Progenitor cell of endocrine pancreas (in vitro differentiated cells): ENCODE results near the gene CNST. TPM values are rescaled to one million over a fixed set of nuclear protein-coding genes. Genes with fewer than 3 reads are reported as not detected.

Source experiments
- DNase-seq: peaks from one replicate; pipeline ENCODE4 v3.0.0; 2021; ENCODE audit warnings: low spot score; ENCODE audit not compliant: unreplicated experiment
- H3K27ac Mint-ChIP-seq: 2 replicates; pipeline ENCODE4 v1.8.0; 2021; ENCODE audit warnings: mild to moderate bottlenecking, moderate library complexity, mixed read lengths
- H3K27me3 Mint-ChIP-seq: 2 replicates; pipeline ENCODE4 v1.8.0; 2021; ENCODE audit warnings: mixed read lengths
- H3K36me3 Mint-ChIP-seq: 2 replicates; pipeline ENCODE4 v1.8.0; 2022; ENCODE audit warnings: mixed read lengths; ENCODE audit not compliant: insufficient read depth
- H3K4me1 Mint-ChIP-seq: 2 replicates; pipeline ENCODE4 v1.8.0; 2021; ENCODE audit warnings: low read depth, mixed read lengths
- H3K4me3 Mint-ChIP-seq: 2 replicates; pipeline ENCODE4 v1.8.0; 2021; ENCODE audit warnings: low read depth, mild to moderate bottlenecking, moderate library complexity, mixed read lengths
- H3K9me3 Mint-ChIP-seq: 2 replicates; pipeline ENCODE4 v1.8.0; 2021; ENCODE audit warnings: low read depth, mixed read lengths
- total RNA-seq: library from RNA; stranded (reverse); gene quantifications from 2 replicates; pipeline ENCODE4 v1.2.1, GENCODE V29; 2021
- TF ChIP-seq, protein P1 (sequence below): fragments of 200-600 bp; sonication (generic); IDR thresholded peaks from one replicate; pipeline ENCODE4 v1.5.0; 2021; ENCODE audit warnings: antibody characterized with exemption, mild to moderate bottlenecking; ENCODE audit not compliant: unreplicated experiment

Gene CNST
- total RNA-seq, 1 donor from 2014 or later: 28.3 TPM

DNA sequence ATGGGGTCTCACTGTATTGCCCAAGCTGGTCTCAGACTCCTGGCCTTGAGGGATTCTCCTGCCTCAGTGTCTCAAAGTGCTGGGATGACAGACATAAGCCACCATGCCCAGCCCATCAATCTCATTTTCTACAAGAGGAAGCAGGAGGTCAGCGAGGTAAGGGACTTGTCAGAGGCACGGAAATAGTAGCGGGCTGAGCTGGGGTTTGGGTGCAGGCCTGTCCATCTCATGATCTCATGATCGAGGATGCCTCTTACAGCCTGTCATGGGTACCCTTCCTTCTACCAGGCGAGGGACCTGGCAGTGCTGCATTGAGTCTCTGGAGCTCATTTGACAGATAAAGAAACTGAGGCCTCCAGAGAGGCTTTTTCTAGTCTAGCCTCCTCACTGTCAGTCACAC is 129.4 kb downstream of the CNST start:
- no peak overlapping the region for H3K4me3 Mint-ChIP-seq
- H3K27me3 Mint-ChIP-seq: no peaks in the 10 kb centered on the region
- TF ChIP-seq, protein P1, sequence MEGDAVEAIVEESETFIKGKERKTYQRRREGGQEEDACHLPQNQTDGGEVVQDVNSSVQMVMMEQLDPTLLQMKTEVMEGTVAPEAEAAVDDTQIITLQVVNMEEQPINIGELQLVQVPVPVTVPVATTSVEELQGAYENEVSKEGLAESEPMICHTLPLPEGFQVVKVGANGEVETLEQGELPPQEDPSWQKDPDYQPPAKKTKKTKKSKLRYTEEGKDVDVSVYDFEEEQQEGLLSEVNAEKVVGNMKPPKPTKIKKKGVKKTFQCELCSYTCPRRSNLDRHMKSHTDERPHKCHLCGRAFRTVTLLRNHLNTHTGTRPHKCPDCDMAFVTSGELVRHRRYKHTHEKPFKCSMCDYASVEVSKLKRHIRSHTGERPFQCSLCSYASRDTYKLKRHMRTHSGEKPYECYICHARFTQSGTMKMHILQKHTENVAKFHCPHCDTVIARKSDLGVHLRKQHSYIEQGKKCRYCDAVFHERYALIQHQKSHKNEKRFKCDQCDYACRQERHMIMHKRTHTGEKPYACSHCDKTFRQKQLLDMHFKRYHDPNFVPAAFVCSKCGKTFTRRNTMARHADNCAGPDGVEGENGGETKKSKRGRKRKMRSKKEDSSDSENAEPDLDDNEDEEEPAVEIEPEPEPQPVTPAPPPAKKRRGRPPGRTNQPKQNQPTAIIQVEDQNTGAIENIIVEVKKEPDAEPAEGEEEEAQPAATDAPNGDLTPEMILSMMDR: no peak
- DNase-seq: no peak
- peaks cover 4% of the 10 kb centered on the region for H3K36me3 Mint-ChIP-seq
- H3K9me3 Mint-ChIP-seq: peaks cover 11% of the 10 kb centered on the region
- peaks cover 4% of the 10 kb centered on the region for H3K4me1 Mint-ChIP-seq
- no peak overlapping the region for H3K27ac Mint-ChIP-seq

DNA sequence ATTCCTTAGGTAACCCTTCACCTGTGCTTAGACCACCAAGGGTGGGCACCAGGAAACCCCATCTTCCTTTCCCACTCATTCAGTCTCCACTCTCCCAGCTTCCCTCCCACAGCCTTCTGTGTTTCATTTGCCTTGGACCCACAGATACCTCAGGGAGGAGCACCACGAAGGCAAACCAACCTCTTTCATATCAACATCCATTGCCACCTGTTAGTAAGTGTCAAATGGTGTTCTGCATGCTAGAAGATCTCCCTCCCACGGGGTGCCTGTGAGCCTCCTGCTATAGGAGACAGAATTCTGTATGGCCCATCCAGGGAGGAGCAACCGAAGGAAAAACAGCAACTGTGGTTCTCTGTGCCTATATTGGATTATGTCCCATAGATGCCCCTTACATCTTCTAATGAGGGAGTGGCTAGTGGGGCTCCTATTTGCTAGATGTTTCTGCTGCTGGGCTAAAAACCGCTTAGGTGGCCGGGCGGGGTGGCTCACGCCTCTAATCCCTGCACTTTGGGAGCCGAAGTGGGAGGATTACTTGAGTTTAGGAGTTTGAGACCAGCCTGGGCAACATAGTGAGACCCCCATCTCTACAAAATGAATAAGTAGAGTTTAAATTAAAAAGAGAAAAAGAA is 132.3 kb downstream of the CNST start:
- Mint-ChIP-seq H3K36me3 (peaks cover 4% of the 10 kb centered on the region), H3K27me3 (no peaks in the 10 kb centered on the region), H3K27ac (peak overlapping the region; percentile 89), H3K9me3 (peaks cover 11% of the 10 kb centered on the region), H3K4me3 (peak overlapping the region; percentile 52), H3K4me1 (peaks cover 4% of the 10 kb centered on the region)
- TF ChIP-seq, protein P1: no peak
- no peak for DNase-seq

DNA sequence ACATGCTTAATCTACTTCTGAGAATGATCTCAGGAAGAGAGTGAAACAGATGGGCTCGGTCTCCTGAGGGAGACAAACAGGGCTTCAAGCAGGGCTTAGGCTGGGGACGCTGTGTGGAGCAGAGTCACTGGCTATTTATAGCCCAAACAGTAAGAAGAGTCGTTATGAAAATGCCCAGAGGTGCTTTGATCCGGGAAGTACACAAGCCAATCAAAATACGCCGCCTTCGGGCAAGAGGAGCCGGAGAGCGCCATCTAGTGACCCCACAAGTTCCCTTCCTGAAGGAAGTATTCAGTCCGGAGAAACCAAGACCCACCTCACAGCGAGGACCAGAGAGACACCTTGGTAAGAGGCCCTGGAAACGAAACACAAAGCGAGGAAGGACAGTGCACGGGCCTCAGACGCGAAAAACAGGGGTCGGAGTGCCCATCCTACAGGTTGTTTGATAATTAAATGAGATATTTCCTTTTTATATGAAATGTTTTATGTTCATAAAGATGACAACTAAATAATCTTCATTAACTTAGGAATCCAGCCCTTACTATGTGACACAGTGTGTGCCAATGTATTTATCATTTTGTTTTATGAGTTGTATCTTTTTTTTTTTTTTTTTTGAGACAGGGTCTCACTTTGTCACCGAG is 133.0 kb downstream of the CNST start:
- Mint-ChIP-seq H3K36me3 (peaks cover 4% of the 10 kb centered on the region), H3K27me3 (no peaks in the 10 kb centered on the region), H3K9me3 (peaks cover 7% of the 10 kb centered on the region), H3K4me1 (peaks cover 4% of the 10 kb centered on the region), H3K4me3 (peak overlapping the region; percentile 52), H3K27ac (peak overlapping the region; percentile 67)
- DNase-seq: peak; percentile 51
- TF ChIP-seq, protein P1: peak; percentile 90

DNA sequence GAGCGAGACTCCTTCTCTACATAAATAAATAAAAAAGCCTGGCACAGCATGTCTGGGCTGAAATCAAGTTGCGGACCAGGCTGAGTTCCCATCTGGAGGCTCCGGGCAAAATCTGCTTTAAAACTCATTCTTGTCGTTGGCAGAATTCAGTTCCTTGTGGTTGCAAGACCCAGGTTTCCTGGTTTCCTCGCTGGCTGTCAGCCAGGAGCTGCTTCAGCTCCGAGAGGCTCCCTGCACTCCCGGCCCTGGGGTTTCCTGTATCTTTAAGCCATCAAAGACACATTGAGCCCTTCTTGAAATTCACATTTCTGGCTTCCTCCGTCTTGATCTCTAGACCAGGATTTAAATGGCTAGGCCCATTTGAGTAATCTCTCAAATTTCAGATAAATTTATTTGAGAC is 137.3 kb downstream of the CNST start:
- H3K9me3 Mint-ChIP-seq: no peaks in the 10 kb centered on the region
- H3K27me3 Mint-ChIP-seq: no peaks in the 10 kb centered on the region

DNA sequence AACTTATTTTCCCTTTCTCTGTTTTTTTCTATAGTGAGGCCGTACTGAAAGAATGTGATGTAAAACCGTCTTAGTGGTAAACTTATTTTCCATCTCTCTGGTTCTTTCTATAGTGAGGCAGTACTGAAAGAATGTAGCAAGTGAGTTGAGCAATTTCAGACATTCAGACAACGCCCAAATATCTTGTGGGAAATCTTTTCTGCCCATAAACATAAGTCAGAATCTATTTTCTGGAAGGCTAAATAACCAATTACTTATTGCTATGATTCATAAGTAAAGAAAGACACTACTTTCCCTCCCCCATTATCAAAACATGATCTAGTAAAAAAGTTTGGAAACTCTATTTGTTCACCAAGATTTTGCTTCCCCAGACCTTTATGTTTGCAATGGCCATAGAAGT is 139.1 kb downstream of the CNST start:
- DNase-seq: no peak
- no peak overlapping the region for H3K27ac Mint-ChIP-seq
- TF ChIP-seq, protein P1: no peak
- peaks cover 7% of the 10 kb centered on the region for H3K9me3 Mint-ChIP-seq
- H3K36me3 Mint-ChIP-seq: no peaks in the 10 kb centered on the region
- no peak overlapping the region for H3K4me3 Mint-ChIP-seq
- H3K4me1 Mint-ChIP-seq: peaks cover 1% of the 10 kb centered on the region
- H3K27me3 Mint-ChIP-seq: no peaks in the 10 kb centered on the region

More for the DNA sequence above, 137.3 kb downstream of the CNST start:
- no peak for DNase-seq
- Mint-ChIP-seq H3K27ac (no peak overlapping the region), H3K4me1 (peaks cover 1% of the 10 kb centered on the region), H3K4me3 (no peak overlapping the region), H3K36me3 (no peaks in the 10 kb centered on the region)
- TF ChIP-seq, protein P1: no peak
